Measurements from ENCODE around the gene LIMA1. TPM values are rescaled to one million over a fixed set of nuclear protein-coding genes. Genes with fewer than 3 reads are reported as not detected.
A peak's percentile ranks its signal among the peaks of the same experiment; 100 is the strongest.

The LIMA1 gene
- total RNA-seq, 4 donors from 2014 or later = 53.0 to 75.4 (median 66.7) TPM

- DNase-seq = no peak
- 72 to 79% methylated on average over 1 of the region's 1 CpG for WGBS, 2 donors
- Histone ChIP-seq H3K27ac (peak overlapping the region in 2 of 3 donors; percentile 83 to 89), H3K4me1 (peaks cover 20 to 53% of the 10 kb centered on the region in 2 donors), H3K36me3 (no peaks in the 10 kb centered on the region), H3K27me3 (no peaks in the 10 kb centered on the region), H3K4me3 (replicated peaks in 1 of 3) (no peak overlapping the region), H3K9me3 (no peaks in the 10 kb centered on the region)
- TF ChIP-seq CTCF (IDR thresholded peaks at IDR 0.05) = no peak
- intact Hi-C loops (cut with DNase I) = no loop called here
Measured at GRCh38 chr12:50240792-50241114, 42.6 kb downstream of the LIMA1 start.

- no peaks in the 10 kb centered on the region for H3K27me3 ChIP-seq
- TF ChIP-seq CTCF (IDR thresholded peaks at IDR 0.05) (no peak), POLR2A (IDR thresholded peaks at IDR 0.05) (no peak)
- intact Hi-C loops (cut with DNase I) = no loop called here
- 77 to 79% methylated on average over 7 of the region's 7 CpGs for WGBS, 2 donors
- peaks cover 20 to 53% of the 10 kb centered on the region in 2 donors for H3K4me1 ChIP-seq
- peak overlapping the region in 2 of 3 donors; percentile 83 to 89 for H3K27ac ChIP-seq
- H3K9me3 ChIP-seq = no peaks in the 10 kb centered on the region
- DNase-seq = peak; percentile 19 to 32
- no peak overlapping the region for H3K4me3 ChIP-seq (replicated peaks in 1 of 3)
- H3K36me3 ChIP-seq = no peaks in the 10 kb centered on the region
Measured at GRCh38 chr12:50240096-50240791, 43.1 kb downstream of the LIMA1 start.

- no peaks in the 10 kb centered on the region for H3K27me3 ChIP-seq
- H3K36me3 ChIP-seq = no peaks in the 10 kb centered on the region
- peak overlapping the region in 1 of 3 donors; percentile 89 for H3K27ac ChIP-seq
- DNase-seq = no peak
- H3K9me3 ChIP-seq = no peaks in the 10 kb centered on the region
- TF ChIP-seq CTCF (IDR thresholded peaks at IDR 0.05) (no peak), POLR2A (IDR thresholded peaks at IDR 0.05) (no peak)
- 93 to 97% methylated on average over 10 of the region's 10 CpGs for WGBS, 2 donors
- peaks cover 20 to 53% of the 10 kb centered on the region in 2 donors for H3K4me1 ChIP-seq
- intact Hi-C loops (cut with DNase I) = no loop called here
- no peak overlapping the region for H3K4me3 ChIP-seq (replicated peaks in 1 of 3)
Measured at GRCh38 chr12:50239355-50239891, 43.9 kb downstream of the LIMA1 start.

- Histone ChIP-seq H3K27ac (peak overlapping the region in 1 of 3 donors; percentile 76), H3K4me1 (peaks cover 8 to 23% of the 10 kb centered on the region in 2 donors), H3K27me3 (no peaks in the 10 kb centered on the region), H3K4me3 (replicated peaks in 1 of 3) (no peak overlapping the region), H3K36me3 (no peaks in the 10 kb centered on the region), H3K9me3 (no peaks in the 10 kb centered on the region)
- intact Hi-C loops (cut with DNase I) = no loop called here
- no peak for TF ChIP-seq POLR2A (IDR thresholded peaks at IDR 0.05)
- no peak for TF ChIP-seq CTCF (IDR thresholded peaks at IDR 0.05)
- 9 to 88% methylated on average over 1 to 3 of the region's 3 CpGs for WGBS, 2 donors
- no peak for DNase-seq
Measured at GRCh38 chr12:50234347-50234746, 49.0 kb downstream of the LIMA1 start.

- Histone ChIP-seq H3K4me3 (replicated peaks in 1 of 3) (no peak overlapping the region), H3K4me1 (peaks cover 8 to 14% of the 10 kb centered on the region in 2 donors), H3K9me3 (no peaks in the 10 kb centered on the region), H3K27me3 (no peaks in the 10 kb centered on the region), H3K36me3 (no peaks in the 10 kb centered on the region), H3K27ac (peak overlapping the region; percentile 43 to 83 (median 76))
- DNase-seq = peak; percentile 55 to 72
- no peak for TF ChIP-seq CTCF (IDR thresholded peaks at IDR 0.05)
- peak in 1 of 2 donors; percentile 21 for TF ChIP-seq POLR2A (IDR thresholded peaks at IDR 0.05)
- intact Hi-C loops (cut with DNase I) = no loop called here
- 34 to 62% methylated on average over 9 of the region's 9 CpGs for WGBS, 2 donors
Measured at GRCh38 chr12:50232771-50233209, 50.5 kb downstream of the LIMA1 start.

Measured in thyroid gland (tissue), 4 donors.